Embryonic facial prominence (tissue), 1 donor: ENCODE results near the gene CA5A.
"Not testable (repeated sequence)": the region's sequence is repeated elsewhere in the genome, so short reads cannot be mapped to it uniquely, and the experiment has no call there.

ENCODE experiments used
- DNase-seq: peaks from one replicate; pipeline ENCODE4 v3.0.0-alpha.2; 2016; ENCODE audit errors: extremely low spot score

CA5A gene

DNA sequence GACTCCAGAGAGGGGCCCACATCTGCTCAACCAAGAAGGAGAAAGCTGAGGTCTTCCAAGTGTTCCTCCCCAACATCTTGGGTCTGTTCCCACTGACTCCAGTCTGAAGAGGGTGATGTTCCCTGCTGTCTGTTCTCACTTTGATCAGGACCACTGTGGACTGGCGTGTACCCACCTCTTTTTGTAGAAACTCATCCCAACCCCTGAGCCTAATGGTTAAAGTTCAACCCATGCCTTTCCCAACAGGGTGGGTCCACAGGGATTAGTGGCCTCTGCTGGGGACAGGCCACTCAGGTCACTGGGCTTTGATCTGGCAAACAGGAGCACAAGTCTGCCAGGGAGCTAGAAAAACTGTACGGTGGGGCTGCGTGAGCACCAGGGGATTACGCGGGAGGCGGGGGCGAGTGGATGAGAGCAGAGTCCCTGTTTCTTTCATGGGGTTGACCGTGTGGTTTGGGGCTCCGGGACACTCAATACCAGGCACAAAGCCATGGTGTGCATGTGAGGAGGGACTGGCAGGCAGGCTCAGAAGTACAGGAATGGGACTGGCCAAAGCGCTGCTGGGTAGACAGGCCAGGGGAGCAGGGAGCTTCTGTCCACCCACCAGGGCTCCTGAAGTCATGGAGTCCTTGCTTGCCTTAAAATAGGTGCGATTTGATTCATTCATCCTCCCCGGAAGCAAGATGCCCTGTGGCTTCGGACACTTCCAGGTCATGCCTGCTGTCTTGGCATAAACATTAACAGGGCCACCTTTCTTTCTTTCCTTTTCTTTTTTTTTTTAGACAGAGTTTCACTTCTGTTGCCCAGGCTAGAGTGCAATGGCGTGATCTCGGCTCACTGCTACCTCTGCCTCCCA, at the start of gene CA5A:
Gene CA5A (minus strand): TSS at position 155 of the 856 bp plus-strand sequence. CDS start 79 bp downstream, at position 76.
- DNase-seq: peak; percentile 1

DNA sequence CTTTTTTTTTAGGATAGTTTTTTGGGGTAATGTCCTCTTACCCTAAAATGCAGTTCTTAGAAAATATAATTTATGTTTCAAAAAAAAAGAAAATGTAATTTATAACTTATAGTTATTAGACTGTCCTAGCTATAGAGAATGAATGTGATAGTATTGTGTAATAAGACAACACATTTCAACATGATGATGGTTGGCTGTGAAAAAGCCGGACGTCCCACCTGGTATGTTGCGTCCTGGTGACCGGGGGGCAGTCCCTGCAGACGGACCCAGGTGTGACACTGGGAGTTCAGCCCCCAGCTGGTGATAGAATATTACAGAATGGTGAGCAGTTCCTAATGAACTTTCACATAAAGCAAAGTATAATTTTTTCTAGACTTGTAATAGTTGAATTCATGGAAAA, 49.2 kb upstream of the CA5A start:
- DNase-seq: not testable (repeated sequence)

DNA sequence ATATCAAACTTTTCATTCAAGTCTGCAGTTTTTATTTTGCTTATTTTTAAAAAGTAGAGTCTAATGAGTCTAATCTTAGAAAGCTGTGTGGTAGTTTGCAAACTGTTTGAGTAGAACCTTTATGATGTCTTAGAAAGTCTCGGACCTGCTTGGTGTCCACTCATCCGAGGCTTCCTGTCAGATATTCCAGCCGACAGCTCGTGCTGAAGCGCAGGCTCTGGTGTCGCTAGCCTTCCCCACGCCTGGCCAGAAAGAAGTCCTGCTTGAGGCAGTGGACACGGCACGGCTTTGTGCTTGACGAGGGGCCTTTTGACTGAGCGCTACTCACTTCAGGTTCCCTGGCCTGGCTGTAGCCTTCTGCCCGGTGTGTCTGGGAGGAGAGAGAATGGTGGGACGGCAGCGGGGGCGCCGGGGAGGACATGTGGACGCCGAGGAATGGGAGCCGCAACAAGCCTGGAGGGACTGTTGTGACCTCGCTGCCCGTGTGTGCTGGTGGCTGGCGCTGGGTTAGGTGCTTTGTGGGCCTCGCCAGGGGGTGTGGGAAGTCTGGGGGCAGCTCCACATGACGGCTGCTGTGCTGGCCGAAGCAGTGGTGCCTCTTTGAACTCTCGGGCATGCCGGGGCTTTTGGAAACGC, 48.4 kb upstream of the CA5A start:
- no peak for DNase-seq

DNA sequence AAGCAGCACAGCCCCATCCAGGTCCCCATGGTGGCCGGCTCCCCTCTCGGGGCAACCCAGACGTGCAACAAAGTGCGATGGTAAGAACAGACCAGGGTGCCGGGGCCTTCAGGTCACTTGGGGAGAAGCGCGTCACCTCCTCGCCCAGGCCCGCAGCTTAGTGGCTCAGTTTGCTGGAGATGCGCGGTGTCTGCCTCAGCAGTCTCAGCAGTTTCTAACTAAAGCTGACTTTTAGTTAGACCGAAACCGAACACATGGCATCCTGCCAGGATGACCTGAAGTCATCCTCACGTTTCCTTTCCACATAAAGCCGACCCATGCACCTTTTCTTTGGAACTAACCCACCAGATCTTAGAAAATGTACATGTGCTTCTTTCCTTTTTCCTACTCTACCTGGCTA, 47.9 kb upstream of the CA5A start:
- DNase-seq: not testable (repeated sequence)

DNA sequence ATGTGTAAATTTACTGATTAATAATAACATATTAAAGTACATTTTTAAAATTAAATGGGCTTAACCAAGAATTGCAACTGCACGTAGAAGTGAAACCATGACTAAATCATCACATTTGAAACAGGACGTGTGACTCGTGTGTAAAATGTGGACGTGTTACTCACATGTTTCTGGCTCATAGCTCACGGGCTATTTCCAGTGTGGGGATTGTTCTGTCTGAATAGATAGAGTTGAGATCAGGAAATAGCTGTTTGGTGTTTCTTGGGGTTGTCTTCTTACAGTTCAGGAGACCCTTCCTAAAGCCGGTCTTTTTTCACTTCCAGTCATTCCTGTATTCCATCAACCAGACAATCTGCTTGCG, 47.4 kb upstream of the CA5A start:
- not testable (repeated sequence) for DNase-seq

DNA sequence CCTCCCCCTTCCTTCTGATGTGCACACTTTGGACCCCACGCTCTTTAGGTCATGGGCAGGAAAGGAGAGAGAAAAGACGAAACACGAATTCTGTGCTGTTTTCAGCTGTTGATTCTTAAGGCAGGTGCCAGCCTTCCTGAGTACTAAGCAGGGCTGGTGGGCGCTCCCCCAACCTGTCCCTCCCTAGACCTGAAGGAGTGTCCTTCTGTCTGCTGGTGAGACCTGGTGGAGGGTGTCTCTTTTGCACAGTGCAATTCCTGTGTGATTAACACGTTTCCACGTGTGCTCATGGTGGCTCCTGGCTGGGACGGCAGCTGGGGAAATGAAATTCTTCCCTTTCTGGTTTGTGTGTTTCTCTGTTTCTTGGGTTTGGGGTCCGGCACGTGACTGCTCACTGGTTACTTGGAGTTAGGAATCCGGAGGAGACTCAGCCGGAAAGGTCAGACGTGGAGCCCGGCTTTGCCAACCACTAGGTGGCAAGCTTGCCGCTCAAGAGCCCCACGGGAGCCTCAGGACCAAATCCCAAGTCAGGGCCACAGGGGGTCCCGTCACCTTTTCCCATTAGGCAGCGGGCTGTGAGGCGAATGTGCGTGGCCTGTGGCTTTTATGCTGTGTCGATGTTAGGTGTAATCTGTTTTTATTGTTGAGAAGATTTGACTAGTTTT, 46.9 kb upstream of the CA5A start:
- DNase-seq: not testable (repeated sequence)

DNA sequence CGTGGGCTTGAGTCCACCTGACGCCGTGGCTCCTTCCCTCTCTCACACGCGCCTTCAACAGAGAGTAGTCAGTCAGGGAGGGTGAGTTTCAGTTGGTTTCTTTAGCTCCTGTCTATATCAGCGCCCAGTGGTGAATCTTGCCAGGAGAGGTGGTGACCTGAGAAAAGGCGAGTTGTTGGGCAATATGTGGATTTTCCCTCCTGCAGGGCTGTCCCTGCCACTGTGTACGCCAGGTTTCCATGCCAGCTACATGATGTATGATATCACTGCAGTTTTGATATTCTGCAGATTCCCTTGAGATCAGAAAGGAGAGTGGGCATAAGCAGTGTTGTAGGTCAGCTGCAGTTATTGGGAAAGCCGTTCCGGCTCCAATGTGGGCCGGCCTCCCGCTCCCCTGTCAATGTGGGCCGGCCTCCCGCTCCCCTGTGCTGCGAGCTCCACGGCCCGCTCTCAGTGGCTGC, 46.3 kb upstream of the CA5A start:
- no peak for DNase-seq

DNA sequence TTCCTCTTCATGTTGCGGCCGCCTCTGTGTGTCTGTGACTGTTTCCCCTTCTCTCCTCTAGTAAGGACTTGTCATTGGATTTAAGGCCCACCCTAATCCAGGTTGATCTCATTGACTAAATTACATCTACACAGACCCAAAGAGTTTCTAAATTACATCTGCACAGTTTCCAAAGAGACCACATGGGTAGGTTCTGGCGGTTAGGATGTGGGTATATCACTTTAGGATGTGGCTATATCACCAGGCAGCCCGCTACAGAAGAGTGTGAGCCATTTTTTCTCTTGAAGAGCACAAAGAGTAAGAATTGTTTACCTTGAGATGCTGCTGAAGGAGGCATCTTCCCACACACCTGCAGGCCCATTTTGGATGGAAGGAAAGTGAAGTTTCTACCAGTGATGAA, 45.0 kb upstream of the CA5A start:
- not testable (repeated sequence) for DNase-seq

DNA sequence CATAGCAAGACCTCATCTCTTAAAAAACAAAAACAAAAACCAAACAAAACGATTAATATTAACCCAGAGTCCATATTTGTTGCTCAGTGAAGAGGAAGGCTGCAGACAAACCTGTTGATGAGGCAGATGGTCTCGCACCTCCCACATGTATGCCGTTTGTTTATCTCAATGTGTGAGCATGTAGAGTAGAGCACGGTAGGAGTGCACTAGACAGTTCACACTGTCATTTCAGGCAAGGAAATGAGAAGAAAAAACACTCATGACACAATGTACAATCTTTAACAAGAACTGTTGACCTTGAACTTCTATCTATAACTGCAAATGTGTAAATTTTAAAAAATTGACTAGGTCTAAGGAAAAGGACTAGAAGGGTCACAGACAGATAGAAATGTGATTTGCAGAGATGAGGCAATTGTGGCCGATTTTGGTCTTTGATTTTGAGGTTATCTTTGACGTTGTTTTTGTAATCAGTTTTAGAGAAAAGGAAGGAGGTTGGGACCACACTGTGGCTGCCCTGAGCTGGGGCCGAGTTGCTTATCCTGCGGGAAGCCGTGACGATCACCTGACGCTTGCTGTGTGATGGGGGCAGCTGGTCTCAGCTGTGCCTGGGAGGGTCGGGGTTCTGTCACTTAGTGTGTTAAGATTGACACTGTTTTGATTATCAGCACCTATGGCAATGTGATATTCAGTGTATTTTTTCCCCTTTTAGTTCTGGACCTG, 43.7 kb upstream of the CA5A start:
- not testable (repeated sequence) for DNase-seq

DNA sequence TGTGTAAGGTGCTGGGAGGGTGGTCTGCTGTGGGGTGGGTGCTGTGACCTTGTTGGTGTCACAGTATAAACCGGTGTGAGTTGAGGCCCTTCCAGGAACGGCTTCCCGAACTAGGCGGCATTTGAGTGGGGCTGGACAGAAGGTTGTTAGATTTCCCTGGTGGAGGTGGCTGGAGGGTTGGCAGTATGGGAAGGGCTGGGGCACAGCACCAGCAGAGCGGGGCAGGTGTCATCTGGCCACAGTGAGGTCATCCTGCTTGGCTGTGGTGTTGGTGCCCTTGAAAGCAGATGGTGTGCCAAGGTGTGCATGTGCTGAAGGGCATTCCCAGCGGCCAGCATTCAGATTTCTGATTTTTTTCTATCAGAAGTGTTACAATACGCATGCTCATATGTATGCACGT, 43.0 kb upstream of the CA5A start:
- DNase-seq: no peak

DNA sequence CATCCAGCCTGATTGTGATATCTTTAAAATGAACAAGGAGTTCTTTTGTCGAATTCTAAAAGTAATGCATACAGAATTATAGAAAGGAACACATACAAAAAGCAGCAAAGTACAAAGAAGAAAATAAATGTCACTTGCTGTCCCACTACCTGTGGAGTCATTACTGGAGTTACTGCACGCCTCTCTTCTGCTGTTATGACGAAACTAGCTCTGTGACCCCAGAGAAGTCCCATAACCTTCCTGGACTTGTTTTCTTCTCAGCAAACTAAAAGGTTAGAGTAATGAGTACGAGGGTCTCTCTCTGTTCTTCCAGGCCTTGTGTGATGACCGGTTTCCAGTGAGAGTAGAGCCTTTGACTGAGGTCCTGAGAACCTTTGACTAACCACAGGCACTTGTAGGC, 41.8 kb upstream of the CA5A start:
- DNase-seq: no peak

DNA sequence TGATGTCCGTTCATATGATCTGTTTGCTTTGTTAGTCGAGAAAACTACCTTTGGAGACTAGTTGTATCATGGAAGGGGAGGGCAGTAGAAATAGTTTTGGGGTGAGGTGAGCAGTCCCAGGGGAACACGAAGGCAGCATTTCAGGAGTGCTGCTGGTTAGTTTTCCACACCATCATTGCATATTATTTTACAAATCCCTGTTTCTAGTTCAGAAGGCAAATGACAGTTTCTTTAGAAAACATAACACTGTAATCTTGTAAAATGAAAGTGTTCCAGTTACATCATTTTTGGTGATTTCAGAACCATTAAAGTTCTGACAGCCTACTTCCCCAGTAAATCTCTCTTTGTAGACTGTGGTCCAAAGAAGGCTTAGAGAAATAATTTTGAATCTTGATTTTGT, 40.3 kb upstream of the CA5A start:
- DNase-seq: no peak

DNA sequence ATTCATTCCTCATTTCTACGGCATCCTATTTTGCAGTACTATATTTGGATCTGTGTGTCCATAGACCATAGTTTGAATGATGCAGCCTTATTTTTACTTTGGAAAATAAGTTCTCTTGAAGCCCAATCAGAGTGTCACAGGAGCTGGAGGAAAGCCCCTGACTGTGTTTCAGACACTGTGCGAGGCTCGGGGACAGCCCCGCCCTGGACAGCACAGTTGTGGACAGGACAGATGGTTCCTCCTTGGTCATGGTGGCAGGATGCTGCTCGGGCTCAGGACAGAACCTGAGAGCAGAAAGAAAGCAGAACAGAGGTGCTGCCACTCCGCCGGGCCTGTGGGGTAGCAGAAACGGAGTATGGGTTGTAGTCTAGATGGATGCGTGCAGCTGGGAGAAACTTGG, 37.8 kb upstream of the CA5A start:
- DNase-seq: no peak

DNA sequence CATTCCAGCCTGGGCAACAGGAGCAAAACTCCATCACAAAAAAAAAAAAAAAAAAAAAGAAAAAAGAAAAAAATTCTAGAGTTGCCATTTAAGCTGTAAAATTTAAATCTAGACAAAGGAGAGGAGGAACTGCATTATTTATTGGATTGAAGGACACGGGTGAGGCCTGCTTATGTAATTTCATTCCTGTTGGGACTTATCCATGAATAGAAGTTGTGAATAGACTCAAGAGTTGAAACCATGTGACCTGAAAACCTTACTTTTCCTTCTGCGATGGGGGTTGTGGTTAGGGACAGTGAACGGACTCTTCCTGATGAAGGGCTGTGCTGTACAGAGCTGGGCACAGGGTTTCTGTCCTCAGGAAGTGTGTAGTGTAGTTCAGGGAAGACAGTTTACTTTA, 37.4 kb upstream of the CA5A start:
- DNase-seq: no peak

DNA sequence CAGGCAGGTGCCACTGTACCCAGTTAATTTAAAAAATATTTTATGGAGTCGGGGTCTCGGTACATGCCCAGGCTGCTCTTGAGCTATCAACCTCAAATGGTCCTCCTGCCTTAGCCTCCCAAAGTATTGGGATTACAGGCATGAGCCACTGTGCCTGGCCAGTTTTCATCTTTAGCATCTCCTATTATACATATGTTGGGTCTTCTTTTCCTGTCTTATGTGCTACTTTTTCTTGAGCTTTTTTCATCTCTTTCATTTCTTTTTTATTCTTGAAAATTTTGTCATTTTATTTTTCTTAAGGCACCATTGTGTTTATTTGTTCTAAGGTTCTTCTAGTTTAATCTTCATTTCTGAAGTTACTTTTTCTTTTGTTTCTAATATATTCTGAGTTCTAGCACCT, 35.6 kb upstream of the CA5A start:
- DNase-seq: no peak

DNA sequence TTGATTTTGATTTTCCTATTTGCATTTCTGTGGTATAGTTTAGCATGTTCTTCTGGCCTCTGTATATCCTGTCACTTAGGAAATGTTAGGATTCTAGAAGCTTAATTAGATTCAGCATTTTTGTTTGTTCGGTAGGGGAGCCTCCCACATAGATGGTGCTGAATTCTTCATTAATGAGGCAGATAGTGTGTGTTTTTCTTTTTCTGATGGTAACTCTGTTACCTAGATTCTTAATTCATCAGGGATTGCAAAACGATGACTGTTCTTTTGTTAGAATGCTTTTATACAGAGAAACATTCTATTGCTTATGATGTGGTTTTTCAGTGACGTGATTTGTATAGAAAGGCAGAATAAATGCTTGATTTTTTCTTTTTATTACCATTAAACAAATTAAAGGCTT, 33.9 kb upstream of the CA5A start:
- DNase-seq: no peak

DNA sequence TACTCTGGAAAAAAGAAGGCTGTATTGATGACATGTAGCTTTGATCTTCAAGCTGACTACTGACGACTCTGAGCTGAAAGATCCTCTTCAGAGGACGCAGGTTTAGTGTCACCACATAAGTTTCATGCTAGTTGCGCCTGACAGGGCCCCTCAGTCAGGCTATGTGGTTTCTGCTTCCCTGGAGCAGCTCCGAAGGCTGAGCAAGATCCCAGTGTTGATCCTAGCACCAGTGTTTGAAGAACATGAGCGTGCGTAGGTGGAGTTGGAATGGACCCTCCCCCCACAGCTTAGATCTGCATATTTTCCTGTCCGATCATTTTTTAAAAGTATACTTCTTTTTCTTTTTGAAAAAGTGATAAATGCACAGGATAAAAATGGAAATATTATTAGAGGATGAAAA, 32.2 kb upstream of the CA5A start:
- no peak for DNase-seq

DNA sequence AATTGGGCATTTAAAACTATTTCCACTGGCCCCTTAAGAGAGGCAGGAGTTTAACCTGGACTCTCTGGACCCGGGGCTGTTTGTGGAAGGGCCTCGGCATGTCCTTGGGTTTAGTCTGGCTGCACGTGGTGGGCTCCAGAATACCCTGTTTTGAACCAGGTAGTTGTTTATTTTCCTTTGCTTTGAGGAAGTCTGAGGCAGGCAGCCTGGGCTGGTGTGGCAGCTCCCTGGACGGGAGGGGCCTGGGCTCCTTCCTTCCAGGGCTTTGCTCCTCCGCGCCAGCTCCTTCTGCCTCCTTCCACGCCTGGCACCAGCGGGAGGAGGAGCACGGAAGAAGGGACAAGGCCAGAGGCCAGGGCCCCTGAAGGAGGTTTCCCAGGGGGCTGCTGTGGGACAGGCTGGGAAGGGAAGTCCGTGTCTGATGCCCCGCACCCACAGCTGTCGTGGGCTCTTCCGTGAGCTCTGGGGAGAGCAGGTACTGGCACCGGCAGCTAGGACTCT, 30.4 kb upstream of the CA5A start:
- DNase-seq: no peak

DNA sequence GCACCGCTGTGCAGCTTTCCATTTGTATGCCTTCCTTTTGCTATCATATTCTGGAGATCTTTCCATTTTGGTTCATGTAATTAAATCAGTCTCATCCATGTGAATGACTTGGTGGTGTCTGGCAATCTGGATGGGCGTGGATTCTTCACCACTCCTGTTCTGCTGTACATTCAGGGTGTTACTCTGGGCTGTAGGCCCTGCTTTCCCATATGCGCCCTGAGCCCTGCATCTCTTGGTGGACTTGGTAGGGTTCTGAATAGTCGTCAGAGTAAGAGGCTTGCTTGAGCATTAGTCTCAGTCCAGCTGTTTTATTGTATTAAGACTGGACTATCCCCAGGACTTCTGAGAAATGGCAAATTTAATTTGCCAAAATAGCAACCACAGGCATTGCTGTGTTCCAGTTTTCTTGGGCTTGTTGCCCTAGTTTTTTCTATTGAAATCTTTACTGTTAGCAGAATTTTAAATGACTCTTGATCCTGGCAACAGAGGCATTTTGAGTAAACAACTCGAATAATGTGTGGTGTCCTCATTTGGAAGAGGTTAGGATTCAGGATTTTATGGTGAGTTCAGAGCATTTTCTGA, 29.8 kb upstream of the CA5A start:
- no peak for DNase-seq

DNA sequence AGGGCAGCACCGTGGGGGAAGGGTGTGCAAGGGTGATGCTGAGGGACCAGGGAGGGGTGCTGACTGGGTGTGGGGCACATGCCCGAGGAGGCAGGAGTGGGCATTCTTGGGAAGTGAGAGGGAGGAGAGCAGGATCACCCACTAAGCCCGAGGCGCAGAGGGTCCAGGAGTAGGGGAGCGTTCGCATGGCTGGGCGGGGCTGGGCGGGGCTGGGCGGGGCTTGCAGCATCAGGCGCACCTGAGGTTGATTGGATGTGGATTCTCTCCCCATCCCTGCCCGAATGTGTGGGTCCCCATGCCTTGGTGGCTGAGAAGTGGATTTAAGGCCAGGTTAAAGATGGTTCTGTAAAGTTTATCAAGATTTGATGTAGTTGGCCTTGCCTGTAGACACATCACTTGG, 29.1 kb upstream of the CA5A start:
- no peak for DNase-seq

DNA sequence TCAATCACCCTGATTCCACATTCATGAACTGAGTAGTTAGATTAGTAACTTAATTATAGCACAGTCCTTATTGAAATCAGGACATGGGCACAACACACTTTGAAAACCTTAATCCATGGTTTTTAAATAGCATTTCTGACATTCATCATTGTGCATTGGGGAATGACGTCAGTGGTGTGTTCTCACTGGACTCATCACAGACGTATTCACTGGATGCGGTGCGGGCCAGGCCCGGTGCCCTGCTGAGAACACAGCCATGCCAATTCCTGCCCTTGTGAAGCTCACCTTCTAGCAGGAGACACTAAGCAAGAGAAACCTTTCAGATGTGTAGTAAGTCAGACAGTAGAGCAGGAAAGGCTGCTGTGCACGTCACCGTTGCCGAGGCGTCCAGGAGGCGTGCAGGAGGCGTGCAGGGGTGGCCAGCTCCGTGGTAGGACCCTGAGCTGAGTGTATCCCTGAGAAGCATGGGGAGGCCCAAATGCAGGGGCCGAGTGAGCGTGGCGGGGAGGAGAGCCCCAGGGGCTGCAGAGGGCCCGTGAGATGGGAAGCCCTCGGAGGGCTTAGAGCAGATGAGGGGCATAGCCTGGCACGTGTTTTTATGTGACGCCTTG, 27.8 kb upstream of the CA5A start:
- DNase-seq: no peak
